Effector CD4-positive, alpha-beta T cell (primary cell): ENCODE measurements around the gene ZNF763.
A peak's percentile ranks its signal among the peaks of the same experiment; 100 is the strongest.
"Not testable (repeated sequence)": the region's sequence is repeated elsewhere in the genome, so short reads cannot be mapped to it uniquely, and the experiment has no call there.

ENCODE experiments used
- DNase-seq: peaks from one replicate; pipeline ENCODE4 v3.0.0-alpha.2; 2020
- total RNA-seq: gene quantifications from one replicate; lab custom pipeline; 2026; lab: John Stamatoyannopoulos, UW

ZNF763 gene
- 3.6 reads per million, percentile 14 among the genes with 10 or more reads in this experiment for total RNA-seq

- DNase-seq: peak; percentile 83
Measured at GRCh38 chr19:11964858-11965645, at the start of gene ZNF763. Gene ZNF763 (plus strand): TSS chr19:11965040. CDS start chr19:11965209, 169 bp downstream.

GRCh38 chr19:11921852-11922495 is 42.9 kb upstream of the ZNF763 start:
- DNase-seq: no peak

- DNase-seq: peak; percentile 87
Measured at GRCh38 chr19:11924886-11925650, 39.8 kb upstream of the ZNF763 start, which contains the start of gene ZNF700. Gene ZNF700 (plus strand): TSS chr19:11925107. CDS start chr19:11925211, 104 bp downstream.

- DNase-seq: not testable (repeated sequence)
Measured at GRCh38 chr19:11925651-11926187, 39.1 kb upstream of the ZNF763 start.

GRCh38 chr19:11927227-11927626 is 37.6 kb upstream of the ZNF763 start:
- DNase-seq: no peak

GRCh38 chr19:11931051-11931450 is 33.8 kb upstream of the ZNF763 start:
- DNase-seq: no peak

GRCh38 chr19:11931513-11931912 is 33.3 kb upstream of the ZNF763 start:
- DNase-seq: no peak

- DNase-seq: not testable (repeated sequence)
Measured at GRCh38 chr19:11935829-11936228, 29.0 kb upstream of the ZNF763 start.

GRCh38 chr19:11938383-11938782 is 26.5 kb upstream of the ZNF763 start:
- not testable (repeated sequence) for DNase-seq

- not testable (repeated sequence) for DNase-seq
Measured at GRCh38 chr19:11941361-11941887, 23.4 kb upstream of the ZNF763 start.

GRCh38 chr19:11942008-11942842 is 22.6 kb upstream of the ZNF763 start:
- DNase-seq: no peak

- DNase-seq: no peak
Measured at GRCh38 chr19:11942843-11943108, 22.1 kb upstream of the ZNF763 start.

GRCh38 chr19:11944656-11945055 is 20.2 kb upstream of the ZNF763 start:
- DNase-seq: no peak

GRCh38 chr19:11948646-11949045 is 16.2 kb upstream of the ZNF763 start:
- no peak for DNase-seq

GRCh38 chr19:11949201-11949600 is 15.6 kb upstream of the ZNF763 start:
- no peak for DNase-seq

- DNase-seq: not testable (repeated sequence)
Measured at GRCh38 chr19:11949614-11950080, 15.2 kb upstream of the ZNF763 start.

GRCh38 chr19:11950312-11950711 is 14.5 kb upstream of the ZNF763 start:
- DNase-seq: no peak

- peak; percentile 65 for DNase-seq
Measured at GRCh38 chr19:11963566-11964355, 1.1 kb upstream of the ZNF763 start.

- no peak for DNase-seq
Measured at GRCh38 chr19:11964496-11964857, 363 bp upstream of the ZNF763 start.

GRCh38 chr19:11970174-11970573 is 5.3 kb downstream of the ZNF763 start:
- DNase-seq: no peak

GRCh38 chr19:11971041-11971440 is 6.2 kb downstream of the ZNF763 start:
- no peak for DNase-seq
